Choroid plexus epithelial cell (primary cell): ENCODE data around the gene CYP2B6.
"Not testable (repeated sequence)": the region's sequence is repeated elsewhere in the genome, so short reads cannot be mapped to it uniquely, and the experiment has no call there.

Source experiments
- DNase-seq: peaks from one replicate; pipeline ENCODE4 v3.0.0-alpha.2; 2010; ENCODE audit warnings: low read depth
- H3K4me3 ChIP-seq: 2 replicates; pipeline ENCODE4 v1.5.1; 2011; ENCODE audit warnings: low read depth, mild to moderate bottlenecking, control low read depth, low read length, moderate library complexity
- CTCF ChIP-seq: conservative IDR thresholded peaks from 2 replicates; pipeline ENCODE4 v1.5.1; 2011; ENCODE audit warnings: low read depth, mild to moderate bottlenecking, control low read depth, inconsistent platforms, low read length, moderate library complexity

CYP2B6 gene

GRCh38 chr19:40974633-40975037 lies 16.4 kb upstream of the CYP2B6 start:
- peak; percentile 87 for DNase-seq
- no peak overlapping the region for H3K4me3 ChIP-seq
- TF ChIP-seq CTCF, result peak; percentile 94

GRCh38 chr19:40976134-40976533 lies 14.9 kb upstream of the CYP2B6 start:
- no peak for TF ChIP-seq CTCF
- H3K4me3 ChIP-seq, result no peak overlapping the region
- DNase-seq, result no peak

GRCh38 chr19:40976724-40977123 lies 14.4 kb upstream of the CYP2B6 start:
- TF ChIP-seq CTCF, result no peak
- no peak for DNase-seq
- H3K4me3 ChIP-seq, result no peak overlapping the region

- not testable (repeated sequence) for H3K4me3 ChIP-seq
Observed at GRCh38 chr19:40979759-40980158, 11.3 kb upstream of the CYP2B6 start.

GRCh38 chr19:40980743-40981442 lies 10.2 kb upstream of the CYP2B6 start:
- not testable (repeated sequence) for DNase-seq, H3K4me3 ChIP-seq

More at GRCh38 chr19:40979759-40980158, 11.3 kb upstream of the CYP2B6 start:
- not testable (repeated sequence) for DNase-seq

GRCh38 chr19:40981591-40981990 lies 9.5 kb upstream of the CYP2B6 start:
- no peak for DNase-seq
- no peak overlapping the region for H3K4me3 ChIP-seq
- TF ChIP-seq CTCF, result no peak

- TF ChIP-seq CTCF, result no peak
- H3K4me3 ChIP-seq, result no peak overlapping the region
- peak; percentile 11 for DNase-seq
Observed at GRCh38 chr19:40982594-40983101, 8.4 kb upstream of the CYP2B6 start.

GRCh38 chr19:40989453-40989852 lies 1.6 kb upstream of the CYP2B6 start:
- no peak overlapping the region for H3K4me3 ChIP-seq
- TF ChIP-seq CTCF, result no peak
- no peak for DNase-seq
